Nephron progenitor cell (in vitro differentiated cells): ENCODE measurements around the gene MCCC1.
"Not testable (repeated sequence)": the region's sequence is repeated elsewhere in the genome, so short reads cannot be mapped to it uniquely, and the experiment has no call there.

Experiments
- DNase-seq: peaks from one replicate; pipeline ENCODE4 v3.0.0; 2021
- H3K27ac Mint-ChIP-seq: 2 replicates; pipeline ENCODE4 v1.8.0; 2021; ENCODE audit warnings: mild to moderate bottlenecking, moderate library complexity, mixed read lengths
- H3K27me3 Mint-ChIP-seq: 2 replicates; pipeline ENCODE4 v1.8.0; 2021; ENCODE audit warnings: mild to moderate bottlenecking, low read depth, mixed read lengths; ENCODE audit not compliant: poor library complexity
- H3K36me3 Mint-ChIP-seq: 2 replicates; pipeline ENCODE4 v1.8.0; 2021; ENCODE audit warnings: low read depth, mixed read lengths
- H3K4me1 Mint-ChIP-seq: 2 replicates; pipeline ENCODE4 v1.8.0; 2021; ENCODE audit warnings: mixed read lengths
- H3K4me3 Mint-ChIP-seq: 2 replicates; pipeline ENCODE4 v1.8.0; 2021; ENCODE audit warnings: mild to moderate bottlenecking, moderate library complexity, mixed read lengths
- H3K9me3 Mint-ChIP-seq: 2 replicates; pipeline ENCODE4 v1.8.0; 2021; ENCODE audit warnings: mild to moderate bottlenecking, moderate library complexity, mixed read lengths
- CTCF ChIP-seq: fragments of 200-600 bp; sonication (generic); IDR thresholded peaks from 2 replicates; pipeline ENCODE4 v1.5.0; 2021; ENCODE audit warnings: antibody characterized with exemption

The MCCC1 gene

GRCh38 chr3:183013856-183014255, 85.4 kb downstream of the MCCC1 start:
- no peak for DNase-seq
- no peaks in the 10 kb centered on the region for H3K9me3 Mint-ChIP-seq

GRCh38 chr3:183013074-183013473, 86.2 kb downstream of the MCCC1 start:
- Mint-ChIP-seq H3K27ac (no peak overlapping the region), H3K36me3 (peaks cover 20% of the 10 kb centered on the region), H3K4me3 (no peak overlapping the region), H3K4me1 (peaks cover 10% of the 10 kb centered on the region), H3K9me3 (no peaks in the 10 kb centered on the region), H3K27me3 (no peaks in the 10 kb centered on the region)
- no peak for DNase-seq
- no peak for TF ChIP-seq CTCF

More at GRCh38 chr3:183013856-183014255, 85.4 kb downstream of the MCCC1 start:
- no peak for TF ChIP-seq CTCF
- Mint-ChIP-seq H3K4me1 (peaks cover 10% of the 10 kb centered on the region), H3K36me3 (peaks cover 26% of the 10 kb centered on the region), H3K27me3 (no peaks in the 10 kb centered on the region), H3K27ac (no peak overlapping the region), H3K4me3 (no peak overlapping the region)

- H3K4me3 Mint-ChIP-seq = no peak overlapping the region
- peaks cover 10% of the 10 kb centered on the region for H3K4me1 Mint-ChIP-seq
- peaks cover 7% of the 10 kb centered on the region for H3K27me3 Mint-ChIP-seq
- no peaks in the 10 kb centered on the region for H3K36me3 Mint-ChIP-seq
- no peak for TF ChIP-seq CTCF
- H3K9me3 Mint-ChIP-seq = no peaks in the 10 kb centered on the region
- no peak for DNase-seq
- peak overlapping the region; percentile 24 for H3K27ac Mint-ChIP-seq
Observed at GRCh38 chr3:183008800-183009199, 90.5 kb downstream of the MCCC1 start.

GRCh38 chr3:183008303-183008702, 91.0 kb downstream of the MCCC1 start:
- peaks cover 7% of the 10 kb centered on the region for H3K27me3 Mint-ChIP-seq
- no peak for TF ChIP-seq CTCF
- no peak overlapping the region for H3K27ac Mint-ChIP-seq
- DNase-seq = no peak
- H3K9me3 Mint-ChIP-seq = no peaks in the 10 kb centered on the region
- peaks cover 10% of the 10 kb centered on the region for H3K4me1 Mint-ChIP-seq
- H3K4me3 Mint-ChIP-seq = no peak overlapping the region
- H3K36me3 Mint-ChIP-seq = no peaks in the 10 kb centered on the region

- TF ChIP-seq CTCF = no peak
- no peak overlapping the region for H3K4me3 Mint-ChIP-seq
- DNase-seq = no peak
- H3K27ac Mint-ChIP-seq = no peak overlapping the region
- H3K4me1 Mint-ChIP-seq = peaks cover 10% of the 10 kb centered on the region
- H3K9me3 Mint-ChIP-seq = no peaks in the 10 kb centered on the region
- no peaks in the 10 kb centered on the region for H3K36me3 Mint-ChIP-seq
- H3K27me3 Mint-ChIP-seq = peaks cover 7% of the 10 kb centered on the region
Observed at GRCh38 chr3:183006396-183007002, 92.8 kb downstream of the MCCC1 start.

- no peaks in the 10 kb centered on the region for H3K36me3 Mint-ChIP-seq
- TF ChIP-seq CTCF = no peak
- H3K27ac Mint-ChIP-seq = no peak overlapping the region
- H3K4me3 Mint-ChIP-seq = no peak overlapping the region
- no peak for DNase-seq
- H3K27me3 Mint-ChIP-seq = peaks cover 3% of the 10 kb centered on the region
- H3K9me3 Mint-ChIP-seq = peaks cover 18% of the 10 kb centered on the region
- H3K4me1 Mint-ChIP-seq = no peaks in the 10 kb centered on the region
Observed at GRCh38 chr3:182999767-183000166, 99.5 kb downstream of the MCCC1 start.

- not testable (repeated sequence) for H3K36me3 Mint-ChIP-seq, H3K4me1 Mint-ChIP-seq, H3K27ac Mint-ChIP-seq, H3K4me3 Mint-ChIP-seq, DNase-seq, H3K27me3 Mint-ChIP-seq
- peaks cover 31% of the 10 kb centered on the region for H3K9me3 Mint-ChIP-seq
Observed at GRCh38 chr3:182993486-182994201, 105.7 kb downstream of the MCCC1 start.
